ENCODE results near the gene DSG3.
"Not testable (repeated sequence)": the region's sequence is repeated elsewhere in the genome, so short reads cannot be mapped to it uniquely, and the experiment has no call there.

DSG3 gene

DNA sequence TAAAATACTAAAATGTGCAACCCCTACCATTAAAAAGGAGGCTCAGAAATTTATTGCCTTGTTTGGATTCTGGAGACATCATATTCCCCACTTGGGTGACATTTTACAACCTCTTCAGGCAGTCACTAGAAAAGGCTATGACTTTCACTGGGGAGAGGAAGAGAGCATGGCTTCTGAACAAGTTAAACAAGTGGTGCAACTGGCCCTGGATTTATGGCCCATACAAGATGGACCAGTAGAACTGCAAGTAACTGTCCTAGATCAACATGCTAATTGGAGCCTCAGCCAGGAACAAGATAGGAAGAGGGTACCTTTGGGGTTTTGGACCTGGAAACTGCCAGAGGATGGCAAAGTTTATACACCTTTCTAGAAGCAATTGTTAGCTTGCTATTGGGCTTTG lies 46.4 kb downstream of the DSG3 start:
- no peak for DNase-seq (ENCODE audit: low spot score)

DNA sequence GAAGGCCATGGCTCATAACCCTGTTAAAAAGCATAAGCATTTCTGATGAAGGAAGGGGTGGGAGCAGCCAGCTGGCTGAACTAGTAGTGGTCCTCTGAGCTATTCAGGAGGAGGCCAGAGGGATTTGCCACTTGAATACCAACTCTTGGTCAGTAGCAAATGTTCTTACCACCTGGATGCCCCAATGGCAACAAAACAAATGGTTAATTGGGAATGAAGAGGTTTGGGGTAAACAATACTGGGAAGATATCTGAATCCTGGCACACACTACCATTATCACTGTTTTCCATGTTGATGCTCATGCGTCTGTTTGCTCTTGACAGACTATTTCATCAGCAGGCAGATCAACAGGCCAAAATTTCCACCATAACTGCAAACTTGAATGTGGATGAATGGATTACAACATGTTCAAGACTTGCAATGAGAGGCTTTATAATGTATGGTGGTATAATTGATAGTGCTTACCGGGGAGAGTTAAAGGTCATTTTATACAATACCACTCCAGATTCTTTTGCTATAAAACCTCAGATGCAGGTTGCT lies 47.2 kb downstream of the DSG3 start:
- not testable (repeated sequence) for DNase-seq (ENCODE audit: low spot score)

DNA sequence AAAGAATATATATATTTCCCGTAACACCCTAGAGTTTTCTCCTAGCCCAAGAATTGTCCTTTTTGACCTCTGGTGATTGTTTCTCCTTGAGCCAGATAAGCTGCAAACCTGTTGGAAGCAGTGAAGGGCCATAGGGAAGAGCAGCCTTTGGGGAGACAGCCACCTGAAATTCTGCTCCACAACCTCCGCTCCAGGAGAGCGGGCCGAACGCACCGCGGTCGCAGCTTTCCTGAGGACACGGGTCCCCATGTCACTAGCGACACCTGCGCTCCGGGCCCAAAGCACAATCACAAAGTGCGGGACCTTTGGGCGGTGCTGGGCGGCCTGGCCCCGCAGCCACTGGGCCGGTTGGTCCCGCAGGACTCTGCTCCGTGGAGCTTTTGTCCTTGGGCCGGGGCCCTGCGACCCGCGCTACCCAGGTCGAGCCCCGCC lies 49.9 kb downstream of the DSG3 start:
- DNase-seq (ENCODE audit: low spot score), result no peak

- DNase-seq (ENCODE audit: low spot score), result peak; percentile 87
Measured at GRCh38 chr18:31497836-31498573, 50.5 kb downstream of the DSG3 start, which contains the start of gene DSG2. TSS of gene DSG2 (plus strand) at chr18:31498177. CDS start at chr18:31498252, 75 bp downstream.

DNA sequence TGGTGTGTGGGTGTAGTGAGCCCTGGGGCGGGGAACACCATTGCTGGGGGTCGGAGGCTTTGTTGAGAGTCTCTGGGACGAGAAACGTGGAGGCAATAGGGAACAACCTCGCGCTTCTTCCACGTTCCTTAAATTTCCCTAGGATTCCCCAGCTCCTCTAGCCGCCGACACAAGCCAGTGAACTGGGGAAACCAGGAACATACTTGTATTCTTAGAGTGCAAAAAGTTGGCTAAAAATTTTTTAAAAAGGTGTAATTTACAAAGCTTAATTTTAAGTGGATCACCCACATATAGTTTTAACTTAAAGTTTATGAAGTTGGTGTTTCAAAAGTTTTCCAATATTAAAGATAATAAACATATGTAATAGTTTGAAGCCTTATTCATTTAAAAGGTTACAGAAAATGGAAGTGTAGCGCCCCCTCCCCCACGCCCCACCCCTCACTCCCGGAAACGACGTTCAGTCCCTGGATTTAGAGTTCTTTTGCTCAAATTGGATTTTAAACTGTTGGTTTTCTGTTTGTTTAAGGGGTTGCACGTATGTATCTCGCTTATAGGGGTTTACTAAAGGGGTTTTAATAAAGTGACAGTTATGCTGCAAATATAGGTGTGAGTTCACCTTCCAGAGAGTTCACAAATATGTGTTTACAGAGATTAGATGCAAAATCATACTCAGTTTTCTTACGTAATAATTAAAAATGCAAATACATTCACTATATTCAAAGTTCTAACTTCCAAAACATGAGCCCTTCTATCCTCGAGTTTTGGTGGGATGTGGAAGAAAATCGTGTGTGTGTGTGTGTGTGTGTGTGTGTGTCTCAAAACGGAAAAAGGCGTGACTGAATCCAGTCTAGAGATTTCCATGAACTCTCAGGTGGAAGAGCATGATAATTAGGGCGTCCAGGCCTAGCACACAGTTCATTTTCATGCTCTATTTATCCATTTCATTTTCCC lies 51.3 kb downstream of the DSG3 start:
- no peak for DNase-seq (ENCODE audit: low spot score)

DNA sequence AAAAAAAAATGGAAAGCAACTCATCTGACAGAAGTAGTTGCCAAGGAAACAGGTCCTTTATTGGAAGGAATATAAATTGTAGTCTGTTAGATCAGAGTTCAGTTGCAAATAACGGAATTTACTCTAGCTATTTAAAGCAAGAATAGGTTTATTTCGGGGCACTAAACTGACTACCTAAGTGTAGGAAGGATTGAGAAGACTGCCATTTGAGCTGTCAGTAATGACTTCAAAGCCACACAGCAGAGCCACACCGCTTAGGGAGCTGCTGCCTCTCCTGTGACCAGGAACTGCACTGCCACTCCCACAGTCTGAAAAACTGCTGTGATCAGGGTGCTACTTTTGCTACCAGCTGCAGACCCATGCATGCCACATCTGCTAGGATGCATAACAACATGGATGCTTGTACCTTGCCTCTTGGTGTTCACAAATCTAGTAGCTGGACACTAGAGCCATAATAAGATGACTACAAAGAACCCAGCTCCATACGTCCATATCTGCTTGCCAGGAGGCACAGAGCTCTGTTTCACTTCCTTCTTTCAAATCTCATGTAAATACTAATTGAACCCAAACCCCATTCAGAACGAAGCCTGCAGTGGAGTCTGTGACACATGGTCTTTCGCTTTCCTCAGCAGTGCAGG lies 52.6 kb downstream of the DSG3 start:
- DNase-seq (ENCODE audit: low spot score), result no peak

- DNase-seq (ENCODE audit: low spot score), result no peak
Measured at GRCh38 chr18:31503011-31503410, 55.5 kb downstream of the DSG3 start.

DNA sequence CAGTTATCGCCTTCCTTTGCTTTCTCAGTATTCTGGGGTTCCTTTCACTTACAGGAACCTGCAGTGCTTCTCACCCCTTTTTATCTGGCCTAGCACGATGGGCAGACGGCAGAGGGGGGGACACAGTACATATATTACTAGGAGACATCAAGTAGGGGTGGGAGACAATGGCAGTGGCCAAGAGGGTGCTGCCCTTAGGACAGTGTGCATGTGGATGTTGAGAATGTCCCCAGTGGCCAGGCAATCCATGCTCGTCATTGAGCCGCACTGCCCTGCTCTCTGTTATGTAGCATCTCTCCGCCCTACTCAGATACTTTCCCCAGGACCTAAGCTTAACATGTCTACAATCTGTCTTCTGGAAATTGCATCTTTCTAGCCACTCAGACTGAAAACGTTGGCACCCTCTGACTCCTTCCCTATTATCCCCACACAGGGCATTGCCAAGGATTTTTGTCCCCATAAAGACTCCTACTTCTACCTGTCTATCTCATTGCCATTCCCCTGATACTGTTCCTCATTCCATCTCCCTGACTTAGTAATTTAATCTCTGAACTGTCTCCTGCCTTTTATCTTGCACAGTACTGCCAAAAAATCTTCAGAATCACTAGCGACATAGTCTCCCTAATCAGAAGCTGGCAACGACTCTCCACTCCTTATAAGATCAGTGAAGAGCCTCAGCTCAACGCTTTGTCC lies 57.1 kb downstream of the DSG3 start:
- no peak for DNase-seq (ENCODE audit: low spot score)

GRCh38 chr18:31505156-31505555 lies 57.6 kb downstream of the DSG3 start:
- no peak for DNase-seq (ENCODE audit: low spot score)

DNA sequence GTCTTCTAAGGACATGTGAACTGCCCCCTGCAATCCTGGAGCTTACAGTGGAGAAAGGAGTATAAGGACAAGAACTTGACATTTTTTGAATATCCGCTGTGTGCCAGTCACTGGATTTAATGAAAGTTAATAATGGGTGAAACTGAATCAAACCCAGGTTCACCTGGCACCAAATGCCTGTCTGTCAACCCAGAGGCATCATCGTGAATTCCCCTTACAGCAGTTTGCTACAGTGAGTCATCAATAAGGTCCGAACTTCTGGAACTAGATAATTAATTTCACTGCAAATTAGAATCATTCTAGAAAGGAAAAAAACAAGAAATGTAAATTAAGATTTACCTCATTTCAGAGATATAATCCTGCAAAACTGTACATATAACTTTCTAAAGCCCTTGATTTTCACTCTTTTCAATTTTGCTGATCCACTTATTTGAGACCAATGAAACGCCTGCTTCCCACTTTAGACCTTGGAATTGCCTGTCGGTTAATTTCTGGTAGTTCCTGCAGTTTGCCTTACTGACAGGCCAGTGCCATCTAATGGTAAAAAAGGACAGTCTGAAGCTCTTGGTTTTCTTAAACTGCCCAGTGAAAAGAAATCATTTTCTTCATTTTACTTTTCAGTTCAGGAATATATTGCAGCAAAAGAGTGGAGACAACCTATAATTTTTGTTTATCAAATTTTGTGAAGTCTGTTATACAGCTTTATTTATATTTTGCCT lies 58.6 kb downstream of the DSG3 start:
- DNase-seq (ENCODE audit: low spot score), result no peak

- not testable (repeated sequence) for DNase-seq (ENCODE audit: low spot score)
Measured at GRCh38 chr18:31507124-31507523, 59.6 kb downstream of the DSG3 start.

- DNase-seq (ENCODE audit: low spot score), result no peak
Measured at GRCh38 chr18:31508781-31509180, 61.2 kb downstream of the DSG3 start.

DNA sequence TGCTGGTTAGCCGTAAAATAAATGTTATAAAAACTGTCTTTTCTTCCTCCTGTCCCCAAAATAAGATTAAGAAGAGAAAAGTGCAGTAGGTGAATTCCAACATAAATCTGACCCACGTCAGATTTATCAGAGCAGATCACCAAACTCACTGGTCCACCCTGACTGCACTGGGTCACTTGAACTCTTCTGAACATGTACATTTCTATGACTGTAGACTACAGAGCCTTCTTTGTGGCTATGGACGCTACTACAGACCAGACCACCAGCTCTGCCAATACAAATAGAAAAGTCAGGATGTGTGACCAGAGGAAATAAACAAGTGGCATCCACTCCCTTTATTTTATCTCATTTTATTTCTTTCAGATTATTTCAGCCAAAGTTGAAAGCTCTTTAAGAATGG lies 62.0 kb downstream of the DSG3 start:
- no peak for DNase-seq (ENCODE audit: low spot score)

DNA sequence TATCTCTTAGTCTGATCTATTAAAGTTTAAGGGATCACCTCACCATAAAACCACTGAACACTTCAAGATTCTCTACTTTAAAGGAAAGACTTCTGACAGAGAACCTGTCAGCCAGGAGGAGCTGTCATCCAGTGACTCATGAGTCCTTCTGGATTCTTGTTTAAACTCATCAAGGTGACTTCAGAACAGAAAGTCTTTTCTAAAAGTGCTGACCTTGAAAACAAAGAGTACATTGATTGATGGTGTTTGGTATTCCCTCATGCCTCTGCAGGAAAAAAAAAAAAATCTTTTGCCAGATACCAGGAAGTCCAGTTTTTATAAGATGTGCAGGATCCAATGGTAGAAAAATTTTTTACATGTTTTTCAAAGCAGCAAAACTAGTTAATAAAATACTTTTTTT lies 62.8 kb downstream of the DSG3 start:
- no peak for DNase-seq (ENCODE audit: low spot score)

DNA sequence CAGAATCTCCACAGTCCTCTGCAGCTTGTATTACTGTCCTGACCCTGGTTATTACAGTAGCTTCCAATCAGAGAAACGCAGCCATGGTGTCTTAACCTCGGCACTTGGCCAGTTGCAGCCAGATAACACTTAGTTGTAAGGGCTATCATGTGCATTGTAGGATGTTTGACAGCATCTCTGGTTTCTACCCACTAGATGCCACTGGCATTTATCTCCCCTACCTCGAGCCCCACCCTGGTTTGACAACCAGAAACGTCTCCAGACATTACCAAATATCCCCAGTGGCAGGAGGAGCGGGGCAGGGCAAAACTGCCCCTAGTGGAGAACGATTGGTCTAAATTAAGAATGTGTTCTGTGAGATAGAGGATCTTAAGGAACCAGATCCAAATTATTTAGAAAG lies 63.6 kb downstream of the DSG3 start:
- no peak for DNase-seq (ENCODE audit: low spot score)

DNA sequence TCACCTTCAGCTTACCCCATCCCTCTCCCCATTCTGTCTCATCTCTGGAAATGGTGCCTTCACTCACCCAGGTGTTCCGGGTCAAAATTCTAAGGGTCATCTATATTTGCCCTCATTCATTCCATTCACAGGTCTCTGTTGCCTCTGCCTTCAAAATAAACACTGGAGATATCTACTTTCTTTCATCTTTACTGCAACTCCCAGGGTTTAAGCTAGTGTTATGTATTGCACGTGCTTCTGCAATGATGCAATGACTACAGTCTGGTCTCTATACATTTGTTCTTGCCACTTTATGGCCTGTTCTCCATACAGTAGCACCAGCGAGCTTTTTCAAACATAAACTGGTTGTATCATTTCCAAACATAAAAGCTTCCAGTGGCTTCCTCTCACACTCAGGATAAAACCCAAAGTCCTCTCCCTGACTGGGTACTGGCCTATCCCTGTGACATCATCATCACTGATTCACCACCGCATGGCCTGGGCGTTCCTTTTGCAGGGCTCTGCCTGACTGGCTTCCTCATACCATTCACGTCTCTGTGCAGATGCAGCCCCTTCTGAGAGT lies 64.7 kb downstream of the DSG3 start:
- no peak for DNase-seq (ENCODE audit: low spot score)

GRCh38 chr18:31513189-31513935 lies 65.8 kb downstream of the DSG3 start:
- no peak for DNase-seq (ENCODE audit: low spot score)

DNA sequence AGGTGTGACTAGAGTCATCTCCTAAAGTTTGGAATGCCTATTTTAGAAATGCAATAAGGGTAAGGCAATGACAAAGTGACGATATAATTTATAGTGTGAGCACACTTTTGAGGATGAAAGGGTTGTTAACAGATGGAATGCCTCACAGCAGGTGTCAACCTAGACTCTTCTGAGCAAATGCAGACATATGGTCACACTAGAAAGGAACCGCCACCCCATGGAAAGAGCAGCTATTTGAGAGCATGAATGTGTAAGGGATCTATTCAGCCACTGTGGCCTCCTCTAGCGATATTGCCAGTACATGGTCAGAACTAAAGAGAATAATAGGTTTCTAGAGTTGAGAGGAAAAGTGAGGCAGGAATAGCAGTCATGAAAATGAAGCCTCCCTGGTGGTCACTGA lies 68.9 kb downstream of the DSG3 start:
- DNase-seq (ENCODE audit: low spot score), result no peak

- no peak for DNase-seq (ENCODE audit: low spot score)
Measured at GRCh38 chr18:31526374-31526773, 78.8 kb downstream of the DSG3 start.
